ENCODE results near the gene STX8.
A peak's percentile ranks its signal among the peaks of the same experiment; 100 is the strongest.
"Not testable (repeated sequence)": the region's sequence is repeated elsewhere in the genome, so short reads cannot be mapped to it uniquely, and the experiment has no call there.

Gene STX8

DNA sequence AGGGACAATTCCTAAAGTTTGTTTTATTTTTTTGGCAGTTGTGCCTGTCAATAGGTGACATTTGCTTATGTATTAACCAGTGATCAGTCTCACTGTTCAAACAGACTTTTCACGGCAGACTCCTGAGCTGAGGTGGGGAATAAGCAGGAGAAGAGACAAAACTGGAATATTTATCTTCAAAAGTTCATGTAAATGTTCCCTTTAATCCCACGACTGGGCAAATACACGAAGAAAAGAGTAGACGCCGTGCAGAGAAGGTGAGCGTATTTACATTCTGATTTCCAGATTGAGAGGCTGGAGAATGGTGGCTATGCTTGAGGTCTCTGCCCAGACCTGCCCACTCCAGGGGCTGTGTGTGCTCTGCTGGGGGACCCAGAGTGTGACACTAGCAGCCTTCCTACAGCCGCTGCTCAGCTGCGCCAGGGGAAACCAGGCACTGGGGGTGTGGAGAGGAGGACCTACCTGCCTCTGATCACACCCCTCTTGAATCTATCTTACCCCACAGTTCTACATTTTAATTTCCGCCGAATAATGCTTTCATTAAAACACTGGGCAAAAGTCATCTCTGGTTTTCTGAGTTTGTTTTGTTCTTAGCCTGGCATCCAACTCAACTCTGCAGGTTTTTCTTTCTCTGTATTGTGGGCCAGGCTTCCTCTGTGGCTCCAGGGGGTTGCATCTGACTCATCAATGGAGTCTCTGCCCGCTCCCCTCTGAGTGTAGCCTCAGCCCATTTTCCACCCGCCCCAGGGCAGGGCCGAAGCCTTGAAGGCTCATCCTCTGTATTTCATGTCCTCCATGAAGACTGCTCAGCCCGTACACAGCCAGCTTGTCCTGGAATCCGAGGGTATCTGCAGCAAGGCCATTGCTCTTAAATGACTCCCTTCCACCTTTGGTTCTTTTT, 317.3 kb downstream of the STX8 start:
- Mint-ChIP-seq H3K36me3 (ENCODE audit: low read depth) (no peaks in the 10 kb centered on the region), H3K4me1 (peaks cover 60% of the 10 kb centered on the region), H3K4me3 (no peak overlapping the region), H3K27me3 (ENCODE audit: low read depth) (peaks cover 19% of the 10 kb centered on the region), H3K27ac (peak overlapping the region in 1 of 3 experiments; percentile 66), H3K9me3 (no peaks in the 10 kb centered on the region)
- TF ChIP-seq, protein P1, sequence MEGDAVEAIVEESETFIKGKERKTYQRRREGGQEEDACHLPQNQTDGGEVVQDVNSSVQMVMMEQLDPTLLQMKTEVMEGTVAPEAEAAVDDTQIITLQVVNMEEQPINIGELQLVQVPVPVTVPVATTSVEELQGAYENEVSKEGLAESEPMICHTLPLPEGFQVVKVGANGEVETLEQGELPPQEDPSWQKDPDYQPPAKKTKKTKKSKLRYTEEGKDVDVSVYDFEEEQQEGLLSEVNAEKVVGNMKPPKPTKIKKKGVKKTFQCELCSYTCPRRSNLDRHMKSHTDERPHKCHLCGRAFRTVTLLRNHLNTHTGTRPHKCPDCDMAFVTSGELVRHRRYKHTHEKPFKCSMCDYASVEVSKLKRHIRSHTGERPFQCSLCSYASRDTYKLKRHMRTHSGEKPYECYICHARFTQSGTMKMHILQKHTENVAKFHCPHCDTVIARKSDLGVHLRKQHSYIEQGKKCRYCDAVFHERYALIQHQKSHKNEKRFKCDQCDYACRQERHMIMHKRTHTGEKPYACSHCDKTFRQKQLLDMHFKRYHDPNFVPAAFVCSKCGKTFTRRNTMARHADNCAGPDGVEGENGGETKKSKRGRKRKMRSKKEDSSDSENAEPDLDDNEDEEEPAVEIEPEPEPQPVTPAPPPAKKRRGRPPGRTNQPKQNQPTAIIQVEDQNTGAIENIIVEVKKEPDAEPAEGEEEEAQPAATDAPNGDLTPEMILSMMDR (IDR thresholded peaks at IDR 0.05; ENCODE audit: unreplicated experiment in 3 of 3): no peak

DNA sequence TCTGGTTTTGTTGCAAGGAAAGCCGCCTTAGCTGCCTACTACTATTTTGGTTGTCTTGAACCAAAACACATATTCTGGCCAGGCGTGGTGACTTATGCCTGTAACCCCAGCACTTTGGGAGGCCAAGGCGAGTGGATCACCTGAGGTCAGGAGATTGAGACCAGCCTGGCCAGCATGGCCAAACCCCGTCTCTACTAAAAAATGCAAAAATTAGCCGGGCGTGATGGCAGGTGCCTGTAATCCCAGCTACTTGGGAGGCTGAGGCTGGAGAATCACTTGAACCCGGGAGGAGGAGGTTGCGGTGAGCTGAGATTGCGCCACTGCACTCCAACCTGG, 318.0 kb downstream of the STX8 start:
- not testable (repeated sequence) for H3K4me3 Mint-ChIP-seq; H3K27ac Mint-ChIP-seq; H3K9me3 Mint-ChIP-seq; H3K36me3 Mint-ChIP-seq (ENCODE audit: low read depth)
- H3K27me3 Mint-ChIP-seq (ENCODE audit: low read depth): peaks cover 21% of the 10 kb centered on the region
- H3K4me1 Mint-ChIP-seq: peaks cover 60% of the 10 kb centered on the region

DNA sequence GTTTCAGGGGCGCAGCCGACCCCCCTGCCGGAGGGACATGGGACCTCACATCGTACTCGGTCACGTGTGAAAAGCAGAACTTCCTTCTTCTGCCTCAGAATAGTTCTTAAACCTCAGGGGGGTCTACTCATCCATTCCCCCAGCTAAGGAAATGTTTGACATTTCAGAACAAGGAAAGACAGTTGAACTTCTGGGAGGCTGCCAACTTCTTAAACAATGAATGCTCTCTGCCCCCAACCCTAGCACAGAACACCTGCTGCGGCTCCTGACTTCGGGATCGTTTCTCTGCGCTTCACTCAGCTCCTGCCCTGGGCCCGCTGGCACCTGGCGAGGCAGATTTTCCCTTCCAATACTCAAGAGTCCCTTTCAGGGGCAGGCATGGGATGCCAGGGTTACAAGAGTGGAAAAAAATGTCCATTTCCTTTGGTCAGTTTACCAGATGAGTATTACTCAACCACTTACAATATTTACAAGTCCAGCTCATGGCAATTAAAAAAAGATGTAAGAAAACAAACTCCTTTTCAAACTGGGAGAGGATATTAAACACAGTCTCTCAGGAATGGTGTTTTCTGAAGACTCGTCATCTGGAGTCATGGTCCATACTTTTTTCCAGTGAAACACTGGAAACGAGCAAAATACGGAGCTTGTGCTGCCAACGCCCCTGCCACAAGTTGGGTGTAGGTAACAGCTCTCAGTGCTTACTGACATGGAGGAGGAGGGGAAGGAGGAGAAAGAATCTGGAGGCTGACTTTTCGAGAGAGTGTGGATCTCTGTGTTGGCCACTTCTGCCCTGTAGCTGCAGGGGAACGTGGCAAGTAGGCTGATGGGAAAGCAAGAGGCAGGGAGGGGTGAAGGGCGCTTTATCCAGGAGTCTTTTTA, 318.6 kb downstream of the STX8 start:
- H3K9me3 Mint-ChIP-seq: no peaks in the 10 kb centered on the region
- H3K4me1 Mint-ChIP-seq: peaks cover 60% of the 10 kb centered on the region
- peaks cover 20% of the 10 kb centered on the region for H3K27me3 Mint-ChIP-seq (ENCODE audit: low read depth)
- no peaks in the 10 kb centered on the region for H3K36me3 Mint-ChIP-seq (ENCODE audit: low read depth)
- TF ChIP-seq, protein P1 (IDR thresholded peaks at IDR 0.05; ENCODE audit: unreplicated experiment in 3 of 3): no peak
- H3K27ac Mint-ChIP-seq: peak overlapping the region in 1 of 3 experiments; percentile 37
- H3K4me3 Mint-ChIP-seq: no peak overlapping the region

DNA sequence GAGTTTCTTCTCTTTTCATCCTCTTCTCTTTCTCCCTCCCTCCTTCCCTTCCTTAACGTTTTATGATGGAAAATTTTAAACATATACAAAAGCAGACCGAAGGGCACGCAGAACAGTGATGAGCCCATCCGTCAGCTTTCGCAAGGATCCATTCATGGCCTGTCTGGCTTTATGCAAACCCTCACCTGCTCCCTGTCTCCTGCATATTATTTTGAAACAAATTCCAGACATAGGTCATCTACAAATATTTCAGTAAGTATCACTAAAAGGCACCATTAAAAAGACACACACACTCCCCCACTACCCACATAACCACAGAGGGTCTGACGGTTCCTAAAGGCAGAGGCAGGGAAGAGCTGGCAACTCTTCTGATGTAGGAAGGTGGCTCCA, 319.3 kb downstream of the STX8 start:
- H3K4me3 Mint-ChIP-seq: no peak overlapping the region
- H3K36me3 Mint-ChIP-seq (ENCODE audit: low read depth): no peaks in the 10 kb centered on the region
- peaks cover 54% of the 10 kb centered on the region for H3K4me1 Mint-ChIP-seq
- H3K9me3 Mint-ChIP-seq: no peaks in the 10 kb centered on the region
- TF ChIP-seq, protein P1 (IDR thresholded peaks at IDR 0.05; ENCODE audit: unreplicated experiment in 3 of 3): no peak
- peaks cover 20% of the 10 kb centered on the region for H3K27me3 Mint-ChIP-seq (ENCODE audit: low read depth)
- no peak overlapping the region for H3K27ac Mint-ChIP-seq

DNA sequence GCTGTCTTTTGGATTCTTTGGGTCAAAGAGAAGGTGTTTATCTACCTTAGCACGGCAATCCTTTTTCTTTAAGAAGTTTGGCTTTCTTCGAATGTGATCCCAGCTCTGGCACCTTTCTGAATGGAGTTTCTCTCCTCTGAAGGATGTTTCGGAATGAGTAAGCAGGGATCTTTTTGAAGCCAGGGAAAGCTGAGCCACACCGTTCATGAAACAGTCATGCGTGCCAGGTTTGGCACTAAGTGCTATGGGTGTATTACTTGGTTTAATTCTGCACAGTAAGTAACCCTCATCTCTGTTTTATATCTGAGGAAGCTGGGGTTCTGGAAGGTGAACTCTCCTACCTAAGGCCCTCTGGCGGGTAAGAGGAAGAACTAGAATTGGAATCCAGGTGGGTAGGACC, 319.8 kb downstream of the STX8 start:
- TF ChIP-seq, protein P1 (IDR thresholded peaks at IDR 0.05; ENCODE audit: unreplicated experiment in 3 of 3): no peak
- H3K9me3 Mint-ChIP-seq: no peaks in the 10 kb centered on the region
- no peaks in the 10 kb centered on the region for H3K36me3 Mint-ChIP-seq (ENCODE audit: low read depth)
- no peak overlapping the region for H3K4me3 Mint-ChIP-seq
- H3K4me1 Mint-ChIP-seq: peaks cover 49% of the 10 kb centered on the region
- H3K27me3 Mint-ChIP-seq (ENCODE audit: low read depth): peaks cover 17% of the 10 kb centered on the region
- no peak overlapping the region for H3K27ac Mint-ChIP-seq

DNA sequence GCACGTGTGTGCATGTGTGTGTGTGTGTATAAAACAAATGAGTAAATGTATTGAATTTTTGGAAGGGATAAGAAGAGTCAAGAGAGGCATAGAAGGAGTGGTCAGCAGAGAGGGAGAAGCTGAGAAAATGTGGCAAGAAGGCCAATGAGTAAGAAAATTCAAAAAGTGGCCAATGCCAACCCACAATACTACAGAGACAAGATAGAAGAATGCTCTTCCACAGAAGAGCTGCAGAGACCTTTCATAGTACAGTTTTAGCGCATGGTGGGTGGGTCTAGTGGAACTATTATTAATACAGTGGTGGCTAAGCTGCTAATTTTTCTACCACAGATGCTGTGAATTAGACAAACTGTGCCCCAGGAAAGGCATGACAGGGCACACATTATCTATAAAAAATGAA, 320.8 kb downstream of the STX8 start:
- no peaks in the 10 kb centered on the region for H3K36me3 Mint-ChIP-seq (ENCODE audit: low read depth)
- H3K9me3 Mint-ChIP-seq: no peaks in the 10 kb centered on the region
- TF ChIP-seq, protein P1 (IDR thresholded peaks at IDR 0.05; ENCODE audit: unreplicated experiment in 3 of 3): no peak
- H3K27me3 Mint-ChIP-seq (ENCODE audit: low read depth): peaks cover 15% of the 10 kb centered on the region
- H3K4me3 Mint-ChIP-seq: no peak overlapping the region
- no peak overlapping the region for H3K27ac Mint-ChIP-seq
- H3K4me1 Mint-ChIP-seq: peaks cover 45% of the 10 kb centered on the region

Measured in nephron (organoid).